ENCODE measurements around the gene FOXD4L1. TPM values are rescaled to one million over a fixed set of nuclear protein-coding genes. Genes with fewer than 3 reads are reported as not detected.
A peak's percentile ranks its signal among the peaks of the same experiment; 100 is the strongest.
"Not testable (repeated sequence)": the region's sequence is repeated elsewhere in the genome, so short reads cannot be mapped to it uniquely, and the experiment has no call there.

The FOXD4L1 gene
- not detected in 2 replicates for total RNA-seq (2014; rRNA removed; shearing (Covaris generic); ENCODE audit: low replicate concordance)

GRCh38 chr2:113498365-113498764 is at the start of gene FOXD4L1:
Gene FOXD4L1 (plus strand): TSS chr2:113498665. CDS start chr2:113499257, 592 bp downstream.
- DNase-seq, H3K4me3 ChIP-seq, H3K9me3 ChIP-seq, H3K36me3 ChIP-seq: not testable (repeated sequence)
- peaks cover 19% of the 10 kb centered on the region for H3K27me3 ChIP-seq

- DNase-seq = peak; percentile 27
- not testable (repeated sequence) for H3K27me3 ChIP-seq, H3K36me3 ChIP-seq, H3K4me3 ChIP-seq, H3K9me3 ChIP-seq
These were observed 32.7 kb upstream of the FOXD4L1 start for GRCh38 chr2:113465770-113466169.

- not testable (repeated sequence) for H3K4me3 ChIP-seq, H3K36me3 ChIP-seq, H3K27me3 ChIP-seq, H3K9me3 ChIP-seq, DNase-seq
These were observed 21.6 kb upstream of the FOXD4L1 start for GRCh38 chr2:113476688-113477368.

GRCh38 chr2:113496527-113496926 is 1.9 kb upstream of the FOXD4L1 start:
- not testable (repeated sequence) for H3K27me3 ChIP-seq, DNase-seq

GRCh38 chr2:113499019-113499885 is 787 bp downstream of the FOXD4L1 start:
- H3K36me3 ChIP-seq, H3K4me3 ChIP-seq, DNase-seq, H3K9me3 ChIP-seq: not testable (repeated sequence)
- H3K27me3 ChIP-seq = peaks cover 28% of the 10 kb centered on the region

More at GRCh38 chr2:113496527-113496926, 1.9 kb upstream of the FOXD4L1 start:
- not testable (repeated sequence) for H3K36me3 ChIP-seq, H3K9me3 ChIP-seq, H3K4me3 ChIP-seq

GRCh38 chr2:113499886-113500722 is 1.6 kb downstream of the FOXD4L1 start:
- H3K9me3 ChIP-seq, H3K36me3 ChIP-seq, DNase-seq, H3K4me3 ChIP-seq: not testable (repeated sequence)
- H3K27me3 ChIP-seq = peaks cover 30% of the 10 kb centered on the region

- not testable (repeated sequence) for H3K4me3 ChIP-seq, H3K9me3 ChIP-seq, DNase-seq, H3K36me3 ChIP-seq
- peaks cover 30% of the 10 kb centered on the region for H3K27me3 ChIP-seq
These were observed 2.2 kb downstream of the FOXD4L1 start for GRCh38 chr2:113500723-113501038.

- Histone ChIP-seq H3K4me3 (peak overlapping the region; percentile 35), H3K27me3 (peaks cover 35% of the 10 kb centered on the region)
- H3K9me3 ChIP-seq, DNase-seq, H3K36me3 ChIP-seq: not testable (repeated sequence)
These were observed 4.0 kb downstream of the FOXD4L1 start for GRCh38 chr2:113502216-113503093.

GRCh38 chr2:113503094-113504042 is 4.9 kb downstream of the FOXD4L1 start:
- DNase-seq = peak; percentile 26
- Histone ChIP-seq H3K27me3 (peaks cover 35% of the 10 kb centered on the region), H3K4me3 (peak overlapping the region; percentile 35)
- not testable (repeated sequence) for H3K9me3 ChIP-seq, H3K36me3 ChIP-seq

- H3K36me3 ChIP-seq, H3K4me3 ChIP-seq, H3K9me3 ChIP-seq, DNase-seq: not testable (repeated sequence)
- peaks cover 35% of the 10 kb centered on the region for H3K27me3 ChIP-seq
These were observed 5.6 kb downstream of the FOXD4L1 start for GRCh38 chr2:113504081-113504480.

GRCh38 chr2:113507394-113508140 is 9.1 kb downstream of the FOXD4L1 start:
- DNase-seq, H3K9me3 ChIP-seq, H3K36me3 ChIP-seq, H3K4me3 ChIP-seq: not testable (repeated sequence)
- H3K27me3 ChIP-seq = peaks cover 23% of the 10 kb centered on the region

- DNase-seq, H3K4me3 ChIP-seq, H3K36me3 ChIP-seq: not testable (repeated sequence)
These were observed 9.7 kb downstream of the FOXD4L1 start for GRCh38 chr2:113508187-113508586.

GRCh38 chr2:113510913-113511312 is 12.4 kb downstream of the FOXD4L1 start:
- H3K36me3 ChIP-seq, H3K4me3 ChIP-seq, DNase-seq, H3K27me3 ChIP-seq, H3K9me3 ChIP-seq: not testable (repeated sequence)

More at GRCh38 chr2:113508187-113508586, 9.7 kb downstream of the FOXD4L1 start:
- not testable (repeated sequence) for H3K9me3 ChIP-seq
- H3K27me3 ChIP-seq = peaks cover 17% of the 10 kb centered on the region

- H3K4me3 ChIP-seq, H3K27me3 ChIP-seq, DNase-seq, H3K9me3 ChIP-seq, H3K36me3 ChIP-seq: not testable (repeated sequence)
These were observed 13.4 kb downstream of the FOXD4L1 start for GRCh38 chr2:113511859-113512258.

- H3K27me3 ChIP-seq, DNase-seq, H3K36me3 ChIP-seq, H3K9me3 ChIP-seq, H3K4me3 ChIP-seq: not testable (repeated sequence)
These were observed 17.0 kb downstream of the FOXD4L1 start for GRCh38 chr2:113515457-113515856.

Data from MG63 (cell line).